PC-3 (cell line): ENCODE data around the gene ZNF512B. TPM values are rescaled to one million over a fixed set of nuclear protein-coding genes. Genes with fewer than 3 reads are reported as not detected.

Source experiments
- ATAC-seq: fragments of 200-7000 bp; cut with Tn5 transposase; 2 replicates; pipeline ENCODE4 v1.9.1; 2020; ENCODE audit warnings: mild to moderate bottlenecking, moderate library complexity
- BruUV-seq: library from RNA; stranded (reverse); fragments of 400-500 nt; replicated peaks from 2 replicates; lab custom pipeline; 2021; lab: Mats Ljungman, UMichigan
- CTCF ChIA-PET: fragments of 300-600 bp; sonication (Branson Sonifier 250); formaldehyde crosslinking; loops from one replicate; lab custom pipeline; 2022; ENCODE audit warnings: antibody characterized with exemption; lab: Charles Lee
- POLR2A ChIA-PET: fragments of 300-600 bp; sonication (Branson Sonifier 250); formaldehyde crosslinking; loops from one replicate; lab custom pipeline; 2022; ENCODE audit warnings: antibody characterized with exemption; ENCODE audit not compliant: unreplicated experiment; lab: Charles Lee
- DNase-seq: peaks from one replicate; pipeline ENCODE4 v3.0.0-alpha.2; 2015
- H2AFZ ChIP-seq: fragments of 300-600 bp; sonication (generic); 2 replicates; pipeline ENCODE4 v1.6.0; 2016; ENCODE audit warnings: antibody characterized with exemption, low read length
- H3F3A ChIP-seq: fragments of 300-600 bp; sonication (generic); one replicate; pipeline ENCODE4 v1.6.0; 2017; ENCODE audit warnings: antibody characterized with exemption, low read length, control low read depth, mild to moderate bottlenecking; ENCODE audit not compliant: unreplicated experiment
- H3K27ac ChIP-seq: fragments of 300-600 bp; sonication (generic); 2 replicates; pipeline ENCODE4 v1.5.1; 2016; ENCODE audit warnings: mild to moderate bottlenecking, low read length
- H3K27me3 ChIP-seq: fragments of 300-600 bp; sonication (generic); 2 replicates; pipeline ENCODE4 v1.6.1; 2016; ENCODE audit warnings: low read length, mixed read lengths
- H3K36me3 ChIP-seq: fragments of 300-600 bp; sonication (generic); 2 replicates; pipeline ENCODE4 v1.6.1; 2016; ENCODE audit warnings: low read depth, mixed run types, low read length, mixed read lengths
- H3K4me1 ChIP-seq: fragments of 300-600 bp; sonication (generic); 2 replicates; pipeline ENCODE4 v1.5.1; 2016; ENCODE audit warnings: low read length; ENCODE audit not compliant: insufficient read depth
- H3K4me2 ChIP-seq: fragments of 300-600 bp; sonication (generic); 2 replicates; pipeline ENCODE4 v1.6.0; 2016; ENCODE audit warnings: low read length
- H3K4me3 ChIP-seq: fragments of 300-600 bp; sonication (generic); 2 replicates; pipeline ENCODE4 v1.5.1; 2016; ENCODE audit warnings: mild to moderate bottlenecking, low read length, mixed read lengths
- H3K79me2 ChIP-seq: fragments of 300-600 bp; sonication (generic); 2 replicates; pipeline ENCODE4 v1.6.1; 2017; ENCODE audit warnings: low read length, mixed read lengths
- H3K9ac ChIP-seq: fragments of 300-600 bp; sonication (generic); 2 replicates; pipeline ENCODE4 v1.6.0; 2016; ENCODE audit warnings: mild to moderate bottlenecking, low read length
- H3K9me2 ChIP-seq: fragments of 300-600 bp; sonication (generic); replicated peaks from 2 replicates; pipeline ENCODE4 v1.6.1; 2016; ENCODE audit warnings: mixed run types, low read length, mixed read lengths
- H3K9me3 ChIP-seq: fragments of 300-600 bp; sonication (generic); 2 replicates; pipeline ENCODE4 v1.6.1; 2016; ENCODE audit warnings: low read length, mixed read lengths
- H4K20me1 ChIP-seq: fragments of 300-600 bp; sonication (generic); 2 replicates; pipeline ENCODE4 v1.6.1; 2016; ENCODE audit warnings: low read length, mixed read lengths
- CTCF ChIP-seq: fragments of 300-600 bp; sonication (generic); conservative IDR thresholded peaks from 2 replicates; pipeline ENCODE4 v1.5.1; 2017; ENCODE audit warnings: antibody characterized with exemption, low read depth, mild to moderate bottlenecking, low read length
- EZH2 ChIP-seq: fragments of 300-600 bp; sonication (generic); IDR thresholded peaks from one replicate; pipeline ENCODE4 v1.6.1; 2017; ENCODE audit warnings: antibody characterized with exemption, mild to moderate bottlenecking, low read length; ENCODE audit not compliant: unreplicated experiment
- EZH2phosphoT487 ChIP-seq: fragments of 300-600 bp; sonication (generic); IDR thresholded peaks from 2 replicates; pipeline ENCODE4 v1.6.1; 2018; ENCODE audit warnings: mild to moderate bottlenecking, antibody characterized with exemption, low read length, borderline replicate concordance
- intact Hi-C: fragments of 100-400 bp; cut with micrococcal nuclease; formaldehyde crosslinking; loops from 2 replicates; pipeline ENCODE4 v1.9.0; 2023
- total RNA-seq: library from RNA; depleted of rRNA; stranded (reverse); fragments of >200 nt; gene quantifications from 2 replicates; pipeline ENCODE4 v1.2.3, GENCODE V29; 2014

Gene ZNF512B
- total RNA-seq, 1 experiment from 2014 or later = 18.0 TPM

- H3K4me3 ChIP-seq = no peak overlapping the region
- H3K27me3 ChIP-seq = no peaks in the 10 kb centered on the region
- H3K79me2 ChIP-seq = 0 out of 2 replicates have a peak, but pooled peaks cover 9% of the 10 kb centered on the region
- H4K20me1 ChIP-seq = no peaks in the 10 kb centered on the region
- no peak overlapping the region for H2AFZ ChIP-seq
- no peaks in the 10 kb centered on the region for H3K9me3 ChIP-seq
- BruUV-seq = no TSS peak
- H3K4me2 ChIP-seq = no peak overlapping the region
- ChIA-PET CTCF (no interaction called here), POLR2A (no interaction called here)
- peak overlapping the region; percentile 32; the same call in 1 of the 2 replicates for H3K27ac ChIP-seq
- H3K9ac ChIP-seq = no peak overlapping the region
- no peak for ATAC-seq
- intact Hi-C loops = no loop called here
- H3K4me1 ChIP-seq = no peaks in the 10 kb centered on the region
- no peaks in the 10 kb centered on the region for H3K9me2 ChIP-seq
- TF ChIP-seq EZH2phosphoT487 = no peak
- H3K36me3 ChIP-seq = peaks cover 57% of the 10 kb centered on the region
- no peaks in the 10 kb centered on the region for H3F3A ChIP-seq
- DNase-seq = no peak
These were observed 41.6 kb upstream of the ZNF512B start for GRCh38 chr20:64011366-64011779.

- H3K27ac ChIP-seq = peak overlapping the region; percentile 32; the same call in 1 of the 2 replicates
- H3K9me2 ChIP-seq = no peaks in the 10 kb centered on the region
- H3F3A ChIP-seq = no peaks in the 10 kb centered on the region
- CTCF ChIA-PET = no interaction called here
- no peak overlapping the region for H3K9ac ChIP-seq
- 0 out of 2 replicates have a peak, but pooled peaks cover 9% of the 10 kb centered on the region for H3K79me2 ChIP-seq
- no peaks in the 10 kb centered on the region for H3K4me1 ChIP-seq
- H3K27me3 ChIP-seq = no peaks in the 10 kb centered on the region
- no peak overlapping the region for H2AFZ ChIP-seq
- DNase-seq (peak; percentile 11), ATAC-seq (no peak)
- POLR2A ChIA-PET = no interaction called here
- no peak overlapping the region for H3K4me2 ChIP-seq
- H3K36me3 ChIP-seq = peaks cover 59% of the 10 kb centered on the region
- no peak overlapping the region for H3K4me3 ChIP-seq
- H3K9me3 ChIP-seq = no peaks in the 10 kb centered on the region
- no peak for TF ChIP-seq EZH2phosphoT487
- no peak for TF ChIP-seq EZH2
- TF ChIP-seq CTCF = no peak
- intact Hi-C loops = no loop called here
- no TSS peak for BruUV-seq
- no peaks in the 10 kb centered on the region for H4K20me1 ChIP-seq
These were observed 41.0 kb upstream of the ZNF512B start for GRCh38 chr20:64010711-64011237.

- no peaks in the 10 kb centered on the region for H3K9me3 ChIP-seq
- no peaks in the 10 kb centered on the region for H3K27me3 ChIP-seq
- H3F3A ChIP-seq = no peaks in the 10 kb centered on the region
- H3K4me3 ChIP-seq = no peak overlapping the region
- peaks cover 61% of the 10 kb centered on the region for H3K36me3 ChIP-seq
- 0 out of 2 replicates have a peak overlapping the region, but pooled peaks have one; percentile 4 for H3K27ac ChIP-seq
- DNase-seq = no peak
- 0 out of 2 replicates have a peak, but pooled peaks cover 10% of the 10 kb centered on the region for H3K79me2 ChIP-seq
- H3K4me2 ChIP-seq = no peak overlapping the region
- ATAC-seq = no peak
- H2AFZ ChIP-seq = no peak overlapping the region
- POLR2A ChIA-PET = no interaction called here
- CTCF ChIA-PET = no interaction called here
- no peaks in the 10 kb centered on the region for H4K20me1 ChIP-seq
- no peaks in the 10 kb centered on the region for H3K9me2 ChIP-seq
- no peak overlapping the region for H3K9ac ChIP-seq
- no peaks in the 10 kb centered on the region for H3K4me1 ChIP-seq
- intact Hi-C loops = no loop called here
- TF ChIP-seq EZH2phosphoT487 (no peak), EZH2 (no peak), CTCF (no peak)
- BruUV-seq = no TSS peak
These were observed 40.2 kb upstream of the ZNF512B start for GRCh38 chr20:64009811-64010387.
